ENCODE data around the gene ERVV-1.

Gene ERVV-1

DNA sequence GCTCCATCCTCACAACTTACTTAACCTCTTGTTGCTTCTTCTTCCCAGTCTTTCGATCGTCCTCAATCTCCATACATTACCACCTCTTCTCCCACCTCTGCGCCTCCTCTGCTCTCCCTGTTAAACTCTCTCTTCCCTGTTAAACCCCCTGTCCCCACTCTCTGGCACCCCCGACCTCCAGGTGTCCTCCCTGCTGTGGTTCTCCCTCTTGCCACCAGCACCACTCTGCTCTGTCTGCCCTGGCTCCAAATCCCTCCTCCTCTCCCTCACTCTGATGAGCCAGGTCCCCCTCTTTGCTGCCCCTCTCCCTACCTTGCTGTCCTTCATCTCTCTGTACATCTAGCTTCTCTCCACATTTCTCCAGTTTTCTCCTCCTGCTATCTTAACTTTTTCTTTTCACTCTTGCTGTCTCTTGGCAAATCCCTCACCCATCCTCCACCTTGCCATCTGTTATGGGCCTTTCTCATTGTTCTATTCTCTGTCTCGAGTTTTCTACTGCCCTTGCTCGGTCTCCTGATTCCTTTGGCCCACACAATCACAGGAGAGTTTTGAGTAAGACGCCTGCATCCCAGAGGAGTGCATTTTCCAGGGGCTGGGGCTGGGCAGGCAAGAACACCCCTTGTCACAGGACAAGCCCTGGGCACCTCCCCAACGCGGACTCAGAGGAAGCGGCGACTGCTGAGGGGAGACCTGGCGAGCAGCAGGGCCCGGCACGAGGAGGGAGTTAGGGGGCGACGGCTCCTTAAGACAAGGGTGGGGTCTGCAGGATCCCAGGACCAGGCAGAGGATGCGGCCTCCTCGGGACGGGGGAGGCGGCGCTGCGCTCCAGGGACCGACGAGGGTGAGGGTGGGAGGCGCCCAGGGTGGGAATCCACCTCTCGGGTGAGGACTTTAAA lies 21.4 kb upstream of the ERVV-1 start:
- H3K9ac ChIP-seq (ENCODE audit: low read length), result peak overlapping the region; percentile 73
- no peak overlapping the region for H2BK5ac ChIP-seq (ENCODE audit: low read depth, low read length, poor library complexity, severe bottlenecking)
- H3K14ac ChIP-seq (ENCODE audit: low read length in 2 of 2), result peak overlapping the region in 1 of 2 experiments; percentile 6
- peaks cover 7% of the 10 kb centered on the region for H3K4me1 ChIP-seq (ENCODE audit: control insufficient read depth, insufficient read depth, low read depth, low read length)
- H3K9me3 ChIP-seq (ENCODE audit: control insufficient read depth, low read length), result no peaks in the 10 kb centered on the region
- no peak overlapping the region for H3K27ac ChIP-seq (ENCODE audit: low read length, poor library complexity, severe bottlenecking)
- H3K23ac ChIP-seq (ENCODE audit: low read length in 2 of 2), result no peak overlapping the region
- no peak overlapping the region for H2BK15ac ChIP-seq (ENCODE audit: low read depth, poor library complexity, severe bottlenecking)
- DNase-seq, result peak; percentile 23
- H2BK120ac ChIP-seq (ENCODE audit: low read depth, low read length), result no peak overlapping the region
- no peaks in the 10 kb centered on the region for H3K36me3 ChIP-seq (ENCODE audit: control insufficient read depth in 1 of 2, insufficient read depth in 2 of 2, low read depth in 1 of 2, low read length in 2 of 2)
- WGBS, result 28% methylated on average over 26 of the region's 26 CpGs
- no peak overlapping the region for H2BK12ac ChIP-seq (ENCODE audit: low read length in 2 of 2)
- H3K4me2 ChIP-seq (ENCODE audit: low read length, poor library complexity, severe bottlenecking), result peak overlapping the region; percentile 72
- peak overlapping the region; percentile 20 for H2AFZ ChIP-seq (ENCODE audit: low read depth, low read length)
- no peak overlapping the region for H4K91ac ChIP-seq (ENCODE audit: low read length)
- H3K79me1 ChIP-seq (replicated peaks; ENCODE audit: low read length, poor library complexity, severe bottlenecking), result peaks cover 2% of the 10 kb centered on the region
- H3K27me3 ChIP-seq (ENCODE audit: control insufficient read depth in 1 of 2, insufficient read depth in 1 of 2, low read length in 2 of 2), result no peaks in the 10 kb centered on the region
- H4K8ac ChIP-seq (ENCODE audit: low read length), result no peak overlapping the region
- peak overlapping the region; percentile 48 to 71 for H3K4me3 ChIP-seq (ENCODE audit: insufficient read depth in 1 of 2, low read depth in 1 of 2, low read length in 2 of 2)
- H2AK5ac ChIP-seq (ENCODE audit: low read length, severe bottlenecking), result no peak overlapping the region
- no peak overlapping the region for H3K4ac ChIP-seq (ENCODE audit: low read depth in 1 of 2, low read length in 2 of 2)
- peak overlapping the region in 1 of 2 experiments; percentile 1 for H3K18ac ChIP-seq (ENCODE audit: low read depth in 1 of 2, low read length in 2 of 2)

GRCh38 chr19:52993342-52994178 lies 20.2 kb upstream of the ERVV-1 start:
- Histone ChIP-seq H3K4me1 (ENCODE audit: control insufficient read depth, insufficient read depth, low read depth, low read length) (peaks cover 7% of the 10 kb centered on the region), H3K9ac (ENCODE audit: low read length) (peak overlapping the region; percentile 81), H4K91ac (ENCODE audit: low read length) (no peak overlapping the region), H3K23ac (ENCODE audit: low read length in 2 of 2) (no peak overlapping the region), H3K14ac (ENCODE audit: low read length in 2 of 2) (no peak overlapping the region), H3K4ac (ENCODE audit: low read depth in 1 of 2, low read length in 2 of 2) (no peak overlapping the region), H3K27ac (ENCODE audit: low read length, poor library complexity, severe bottlenecking) (peak overlapping the region; percentile 21), H2BK120ac (ENCODE audit: low read depth, low read length) (no peak overlapping the region), H3K4me2 (ENCODE audit: low read length, poor library complexity, severe bottlenecking) (peak overlapping the region; percentile 72), H3K79me1 (replicated peaks; ENCODE audit: low read length, poor library complexity, severe bottlenecking) (peaks cover 2% of the 10 kb centered on the region), H3K18ac (ENCODE audit: low read depth in 1 of 2, low read length in 2 of 2) (no peak overlapping the region), H2BK5ac (ENCODE audit: low read depth, low read length, poor library complexity, severe bottlenecking) (no peak overlapping the region), H4K8ac (ENCODE audit: low read length) (peak overlapping the region; percentile 70), H3K4me3 (ENCODE audit: insufficient read depth in 1 of 2, low read depth in 1 of 2, low read length in 2 of 2) (peak overlapping the region; percentile 58 to 79), H2AFZ (ENCODE audit: low read depth, low read length) (peak overlapping the region; percentile 85), H3K36me3 (ENCODE audit: control insufficient read depth in 1 of 2, insufficient read depth in 2 of 2, low read depth in 1 of 2, low read length in 2 of 2) (no peaks in the 10 kb centered on the region), H2AK5ac (ENCODE audit: low read length, severe bottlenecking) (no peak overlapping the region), H3K9me3 (ENCODE audit: control insufficient read depth, low read length) (peaks cover 6% of the 10 kb centered on the region), H2BK15ac (ENCODE audit: low read depth, poor library complexity, severe bottlenecking) (no peak overlapping the region), H2BK12ac (ENCODE audit: low read length in 2 of 2) (no peak overlapping the region), H3K27me3 (ENCODE audit: control insufficient read depth in 1 of 2, insufficient read depth in 1 of 2, low read length in 2 of 2) (no peaks in the 10 kb centered on the region)
- DNase-seq, result peak; percentile 78
- 3% methylated on average over 42 of the region's 50 CpGs for WGBS

DNA sequence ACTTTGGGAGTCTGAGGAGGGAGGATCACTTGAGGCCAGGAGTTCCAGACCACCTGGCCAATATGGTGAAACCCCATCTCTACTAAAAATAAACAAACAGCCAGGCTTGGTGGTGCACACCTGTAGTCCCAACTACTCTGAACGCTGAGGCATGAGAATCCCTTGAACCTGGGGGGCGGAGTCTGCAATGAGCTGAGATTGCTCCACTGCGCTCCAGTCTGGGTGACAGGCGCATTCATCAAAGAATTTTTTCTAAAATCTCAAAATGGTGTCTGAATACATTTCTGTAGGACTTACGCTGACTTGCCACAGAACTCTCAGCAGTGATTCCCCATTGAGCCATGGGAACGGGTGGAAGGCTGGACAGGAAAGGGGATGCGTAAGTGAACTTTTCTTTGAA lies 18.0 kb upstream of the ERVV-1 start:
- H2AK5ac ChIP-seq (ENCODE audit: low read length, severe bottlenecking), result no peak overlapping the region
- no peak overlapping the region for H3K23ac ChIP-seq (ENCODE audit: low read length in 2 of 2)
- H4K8ac ChIP-seq (ENCODE audit: low read length), result no peak overlapping the region
- no peak overlapping the region for H3K4me2 ChIP-seq (ENCODE audit: low read length, poor library complexity, severe bottlenecking)
- H3K36me3 ChIP-seq (ENCODE audit: control insufficient read depth in 1 of 2, insufficient read depth in 2 of 2, low read depth in 1 of 2, low read length in 2 of 2), result no peaks in the 10 kb centered on the region
- H4K91ac ChIP-seq (ENCODE audit: low read length), result no peak overlapping the region
- H3K4ac ChIP-seq (ENCODE audit: low read depth in 1 of 2, low read length in 2 of 2), result no peak overlapping the region
- no peak overlapping the region for H3K14ac ChIP-seq (ENCODE audit: low read length in 2 of 2)
- no peak overlapping the region for H2BK5ac ChIP-seq (ENCODE audit: low read depth, low read length, poor library complexity, severe bottlenecking)
- peaks cover 7% of the 10 kb centered on the region for H3K4me1 ChIP-seq (ENCODE audit: control insufficient read depth, insufficient read depth, low read depth, low read length)
- peaks cover 2% of the 10 kb centered on the region for H3K79me1 ChIP-seq (replicated peaks; ENCODE audit: low read length, poor library complexity, severe bottlenecking)
- 98% methylated on average over 4 of the region's 7 CpGs for WGBS
- H3K27me3 ChIP-seq (ENCODE audit: control insufficient read depth in 1 of 2, insufficient read depth in 1 of 2, low read length in 2 of 2), result no peaks in the 10 kb centered on the region
- H3K9ac ChIP-seq (ENCODE audit: low read length), result no peak overlapping the region
- H3K9me3 ChIP-seq (ENCODE audit: control insufficient read depth, low read length), result peaks cover 9% of the 10 kb centered on the region
- H2BK120ac ChIP-seq (ENCODE audit: low read depth, low read length), result no peak overlapping the region
- H2BK12ac ChIP-seq (ENCODE audit: low read length in 2 of 2), result no peak overlapping the region
- no peak for DNase-seq
- no peak overlapping the region for H2BK15ac ChIP-seq (ENCODE audit: low read depth, poor library complexity, severe bottlenecking)
- no peak overlapping the region for H3K4me3 ChIP-seq (ENCODE audit: insufficient read depth in 1 of 2, low read depth in 1 of 2, low read length in 2 of 2)
- H2AFZ ChIP-seq (ENCODE audit: low read depth, low read length), result no peak overlapping the region
- no peak overlapping the region for H3K27ac ChIP-seq (ENCODE audit: low read length, poor library complexity, severe bottlenecking)
- no peak overlapping the region for H3K18ac ChIP-seq (ENCODE audit: low read depth in 1 of 2, low read length in 2 of 2)

- H3K23ac ChIP-seq (ENCODE audit: low read length in 2 of 2), result no peak overlapping the region
- no peak overlapping the region for H4K8ac ChIP-seq (ENCODE audit: low read length)
- H3K18ac ChIP-seq (ENCODE audit: low read depth in 1 of 2, low read length in 2 of 2), result no peak overlapping the region
- no peak overlapping the region for H2BK12ac ChIP-seq (ENCODE audit: low read length in 2 of 2)
- no peak overlapping the region for H3K27ac ChIP-seq (ENCODE audit: low read length, poor library complexity, severe bottlenecking)
- H3K9me3 ChIP-seq (ENCODE audit: control insufficient read depth, low read length), result peaks cover 9% of the 10 kb centered on the region
- no peak overlapping the region for H2AFZ ChIP-seq (ENCODE audit: low read depth, low read length)
- no peak overlapping the region for H3K4me2 ChIP-seq (ENCODE audit: low read length, poor library complexity, severe bottlenecking)
- H3K4ac ChIP-seq (ENCODE audit: low read depth in 1 of 2, low read length in 2 of 2), result no peak overlapping the region
- no peak overlapping the region for H3K9ac ChIP-seq (ENCODE audit: low read length)
- H3K4me1 ChIP-seq (ENCODE audit: control insufficient read depth, insufficient read depth, low read depth, low read length), result peaks cover 3% of the 10 kb centered on the region
- no peaks in the 10 kb centered on the region for H3K27me3 ChIP-seq (ENCODE audit: control insufficient read depth in 1 of 2, insufficient read depth in 1 of 2, low read length in 2 of 2)
- no peak overlapping the region for H3K14ac ChIP-seq (ENCODE audit: low read length in 2 of 2)
- H2BK15ac ChIP-seq (ENCODE audit: low read depth, poor library complexity, severe bottlenecking), result no peak overlapping the region
- H2BK120ac ChIP-seq (ENCODE audit: low read depth, low read length), result no peak overlapping the region
- no peaks in the 10 kb centered on the region for H3K79me1 ChIP-seq (replicated peaks; ENCODE audit: low read length, poor library complexity, severe bottlenecking)
- no peak for DNase-seq
- H4K91ac ChIP-seq (ENCODE audit: low read length), result no peak overlapping the region
- no peak overlapping the region for H2AK5ac ChIP-seq (ENCODE audit: low read length, severe bottlenecking)
- H3K4me3 ChIP-seq (ENCODE audit: insufficient read depth in 1 of 2, low read depth in 1 of 2, low read length in 2 of 2), result no peak overlapping the region
- 68% methylated on average over 9 of the region's 9 CpGs for WGBS
- H2BK5ac ChIP-seq (ENCODE audit: low read depth, low read length, poor library complexity, severe bottlenecking), result no peak overlapping the region
- no peaks in the 10 kb centered on the region for H3K36me3 ChIP-seq (ENCODE audit: control insufficient read depth in 1 of 2, insufficient read depth in 2 of 2, low read depth in 1 of 2, low read length in 2 of 2)
Observed at GRCh38 chr19:52997975-52998374, 15.7 kb upstream of the ERVV-1 start.

All from mesenchymal stem cell (in vitro differentiated cells and primary cell).